ENCODE data around the gene RPTOR.
"Not testable (repeated sequence)": the region's sequence is repeated elsewhere in the genome, so short reads cannot be mapped to it uniquely, and the experiment has no call there.

Gene RPTOR

DNA sequence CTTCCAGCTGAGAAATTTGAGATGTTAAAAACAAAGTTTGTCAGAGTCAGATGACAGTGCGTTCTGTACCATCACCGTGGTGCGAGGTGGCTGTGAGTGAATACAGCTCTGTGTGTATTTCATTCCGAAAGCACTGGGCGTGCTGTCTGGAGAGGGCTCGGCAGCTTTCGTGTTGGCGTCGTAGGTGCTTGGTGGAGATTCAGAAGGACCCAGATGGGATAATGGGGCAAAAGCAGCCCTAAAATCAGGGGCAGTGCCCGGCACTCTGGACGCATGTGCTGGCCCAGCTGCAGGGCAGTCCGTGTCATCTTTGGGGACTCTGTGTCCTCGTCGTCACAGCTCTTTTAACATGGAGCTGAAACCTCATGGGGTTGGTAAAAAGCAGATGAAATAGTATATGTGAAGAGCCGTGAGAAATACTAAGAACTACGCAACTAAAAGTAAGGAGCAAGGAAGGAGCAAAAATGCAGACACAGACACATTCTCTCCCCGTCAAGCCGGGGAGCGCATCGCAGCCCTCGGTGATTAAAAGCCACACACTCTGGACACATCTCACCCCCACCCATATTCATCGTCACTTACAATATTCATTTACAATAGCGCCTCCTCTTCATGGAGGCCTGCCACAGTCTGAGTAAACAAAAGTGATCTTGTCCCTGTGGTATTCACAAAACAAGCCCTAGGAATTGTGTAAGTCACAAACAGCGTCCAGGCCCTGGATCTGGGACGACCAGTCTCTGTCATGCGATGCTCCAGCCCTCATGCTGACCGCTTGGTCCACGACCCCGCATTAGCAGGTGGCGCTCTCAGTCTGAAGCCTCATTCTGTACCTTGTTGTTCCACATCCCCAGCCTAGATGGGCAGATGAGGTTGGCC, 206.7 kb downstream of the RPTOR start:
- peak; percentile 70 for DNase-seq

GRCh38 chr17:80751946-80752581, 207.4 kb downstream of the RPTOR start:
- no peak for DNase-seq

DNA sequence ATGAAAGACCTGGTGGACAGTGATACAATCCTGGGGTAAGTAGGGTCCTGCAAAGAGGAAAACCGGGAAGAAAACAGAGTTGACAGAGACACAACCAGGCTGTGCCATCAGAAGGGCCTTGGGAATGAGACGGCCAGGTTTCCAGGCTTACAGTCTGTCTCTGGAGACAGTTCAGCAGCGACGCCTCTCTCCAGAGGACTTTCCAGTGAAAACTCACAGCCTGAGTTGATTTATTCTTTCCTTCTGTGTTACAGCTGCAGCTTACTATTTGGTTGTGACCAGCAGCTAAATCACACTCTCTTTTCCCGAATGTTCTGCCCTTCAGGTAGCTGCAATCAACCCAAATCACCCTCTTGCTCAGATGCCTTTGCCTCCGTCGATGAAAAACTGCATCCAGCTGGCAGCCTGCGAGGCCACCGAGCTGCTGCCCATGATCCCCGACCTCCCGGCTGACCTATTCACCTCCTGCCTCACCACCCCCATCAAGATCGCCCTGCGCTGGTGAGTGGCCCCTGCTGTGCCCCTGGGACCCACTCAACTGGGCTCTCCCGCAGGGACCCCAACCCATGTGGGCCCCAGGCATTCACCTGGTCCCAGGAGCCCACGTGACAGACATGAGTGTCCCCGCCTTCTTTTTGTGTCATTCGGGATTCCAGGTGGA, 209.2 kb downstream of the RPTOR start:
- DNase-seq: no peak

- no peak for DNase-seq
These were observed 210.2 kb downstream of the RPTOR start for GRCh38 chr17:80754846-80755245.

DNA sequence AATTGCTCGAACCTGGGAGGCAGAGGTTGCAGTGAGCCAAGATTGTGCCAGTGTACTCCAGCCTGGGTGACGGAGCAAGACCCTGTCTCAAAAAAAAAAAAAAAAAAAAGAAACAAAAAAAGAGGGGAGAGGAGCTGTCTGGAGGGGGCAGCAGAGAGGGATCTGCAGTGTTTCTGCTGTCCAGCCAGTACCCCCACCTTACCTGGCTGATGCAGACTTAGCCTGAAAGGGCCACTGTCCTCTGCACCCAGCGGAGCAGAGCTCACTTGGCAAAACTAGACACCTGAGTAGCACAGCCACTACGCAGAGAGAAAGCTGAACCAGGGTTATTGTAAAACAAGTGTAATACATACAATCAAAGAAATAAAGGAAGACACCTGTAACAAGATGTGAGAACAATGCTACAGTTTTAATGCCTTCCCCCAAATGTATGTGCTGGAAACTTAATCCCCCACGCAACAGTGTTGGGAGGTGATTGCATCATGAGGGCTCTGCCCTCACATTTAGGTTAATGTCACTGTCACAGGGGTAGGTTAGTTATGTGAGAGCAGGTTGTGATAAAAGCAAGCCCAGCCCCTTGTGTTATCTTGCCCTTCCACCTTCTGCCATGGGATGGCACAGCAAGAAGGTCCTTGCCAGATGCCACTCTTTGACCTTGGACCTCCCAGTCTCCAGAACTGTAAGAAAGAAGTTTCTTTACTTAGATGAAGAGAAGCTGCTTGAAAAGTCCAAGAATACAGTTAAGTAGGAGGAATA, 211.2 kb downstream of the RPTOR start:
- DNase-seq: no peak

- no peak for DNase-seq
These were observed 214.1 kb downstream of the RPTOR start for GRCh38 chr17:80758481-80759376.

DNA sequence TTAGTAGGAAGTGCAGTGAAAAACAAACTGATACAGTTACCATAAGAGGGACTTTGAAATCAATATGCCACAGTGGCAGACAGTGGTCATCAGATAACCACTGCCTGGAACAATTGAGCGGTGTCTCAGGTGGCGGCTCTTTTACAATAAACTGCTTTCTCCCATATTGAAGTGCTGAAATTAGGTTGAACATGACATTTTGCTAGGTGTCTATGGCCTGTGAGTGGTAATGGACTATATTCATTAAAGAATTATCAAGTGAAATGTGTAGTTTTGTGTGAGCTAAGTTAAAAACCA, 214.7 kb downstream of the RPTOR start:
- DNase-seq: no peak

DNA sequence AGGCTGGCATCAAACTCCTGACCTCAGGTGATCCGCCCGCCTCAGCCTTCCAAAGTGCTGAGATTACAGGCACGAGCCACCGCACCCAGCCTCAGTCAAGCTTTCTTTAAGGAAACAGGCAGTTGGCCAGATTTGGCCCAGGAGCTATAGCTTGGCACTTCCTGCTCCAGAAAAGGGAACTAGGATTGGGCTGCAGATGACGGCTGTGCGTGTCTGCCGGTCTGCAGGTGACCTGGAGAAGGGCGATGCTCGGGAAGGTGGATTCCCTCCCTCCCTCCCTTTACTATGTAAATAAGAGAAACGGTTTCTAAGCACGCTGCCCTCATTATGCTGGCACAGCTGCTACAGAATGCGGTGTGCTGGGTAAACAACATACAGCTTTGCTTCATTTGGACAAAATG, 215.9 kb downstream of the RPTOR start:
- no peak for DNase-seq

DNA sequence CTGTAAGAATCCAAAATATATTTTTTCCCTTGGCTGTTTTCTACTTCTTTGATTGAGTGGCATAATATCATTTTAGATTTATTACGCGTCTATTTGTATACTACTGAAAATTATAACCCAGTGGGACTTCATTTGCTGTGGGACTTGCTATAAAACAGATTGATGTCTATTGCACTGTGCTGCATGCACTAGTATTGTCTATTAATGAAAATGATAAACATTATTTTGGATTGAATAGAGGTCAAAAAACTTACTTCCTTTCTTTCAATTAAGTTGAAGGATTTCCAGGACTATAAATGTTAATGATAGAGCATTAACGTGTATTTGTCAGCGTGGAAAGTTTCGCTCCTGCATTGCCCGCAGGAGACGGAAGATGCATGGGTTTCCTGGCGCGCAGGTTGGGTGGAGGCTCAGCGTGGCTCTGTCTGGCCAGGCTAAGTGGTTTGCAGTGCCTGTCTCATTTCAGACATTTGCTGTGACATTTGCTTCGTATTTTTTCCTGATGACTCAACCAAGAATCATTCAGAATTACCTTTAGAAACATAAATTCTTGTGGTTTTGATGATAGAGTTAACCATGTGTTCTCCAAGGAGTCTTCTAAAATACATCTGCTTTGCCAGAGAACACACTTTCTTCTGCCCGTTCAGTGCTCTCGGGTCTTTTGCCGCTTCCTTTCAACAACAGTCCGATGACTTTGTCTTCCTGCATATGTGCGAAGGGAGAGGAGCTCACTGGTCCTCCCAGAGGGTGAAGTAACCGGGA, 216.7 kb downstream of the RPTOR start:
- no peak for DNase-seq

DNA sequence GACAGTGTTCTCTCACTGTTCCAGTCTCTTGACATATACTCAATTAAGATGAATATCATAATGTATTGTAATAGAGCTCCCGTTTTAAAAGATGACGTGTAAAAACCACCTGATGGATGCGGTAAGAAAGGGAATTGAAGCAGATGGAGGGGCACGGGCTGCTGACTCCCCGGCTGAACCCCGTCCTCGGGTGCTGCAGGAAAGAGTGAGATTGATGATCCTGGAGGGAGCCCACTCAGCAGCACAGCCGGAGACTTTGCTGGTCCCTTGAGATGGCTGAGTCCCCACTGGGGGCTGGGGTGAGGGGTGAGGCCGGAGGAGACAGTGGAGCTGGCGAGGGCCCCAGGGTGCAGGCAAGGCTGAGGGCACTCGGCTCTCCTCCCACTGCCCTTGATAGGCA, 217.4 kb downstream of the RPTOR start:
- DNase-seq: no peak

DNA sequence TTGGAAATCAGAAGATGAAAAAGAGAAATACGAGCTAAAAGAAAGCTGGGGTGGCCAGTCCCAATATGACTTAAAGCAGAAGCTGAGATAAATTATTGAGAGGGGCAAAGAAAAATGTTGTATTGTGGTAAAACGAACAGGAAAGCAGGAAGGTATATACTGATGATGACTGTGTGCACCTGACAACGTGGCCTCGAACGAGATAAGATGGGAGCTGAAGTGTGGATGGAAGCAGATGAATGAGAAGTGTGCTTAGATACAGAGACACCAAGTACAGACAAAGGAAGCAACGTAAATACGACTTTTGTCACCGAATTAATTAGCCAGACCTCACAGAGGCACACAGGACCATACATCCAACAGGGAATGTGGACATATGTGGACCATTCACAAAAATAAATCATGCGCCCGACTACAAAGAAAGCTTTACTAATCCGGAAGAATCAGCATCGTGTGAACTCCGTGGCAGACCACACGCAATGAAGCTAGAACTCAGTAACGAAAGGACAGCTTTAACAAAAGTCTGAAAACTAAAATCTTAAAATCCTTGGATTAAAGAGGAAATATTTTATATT, 218.7 kb downstream of the RPTOR start:
- no peak for DNase-seq

DNA sequence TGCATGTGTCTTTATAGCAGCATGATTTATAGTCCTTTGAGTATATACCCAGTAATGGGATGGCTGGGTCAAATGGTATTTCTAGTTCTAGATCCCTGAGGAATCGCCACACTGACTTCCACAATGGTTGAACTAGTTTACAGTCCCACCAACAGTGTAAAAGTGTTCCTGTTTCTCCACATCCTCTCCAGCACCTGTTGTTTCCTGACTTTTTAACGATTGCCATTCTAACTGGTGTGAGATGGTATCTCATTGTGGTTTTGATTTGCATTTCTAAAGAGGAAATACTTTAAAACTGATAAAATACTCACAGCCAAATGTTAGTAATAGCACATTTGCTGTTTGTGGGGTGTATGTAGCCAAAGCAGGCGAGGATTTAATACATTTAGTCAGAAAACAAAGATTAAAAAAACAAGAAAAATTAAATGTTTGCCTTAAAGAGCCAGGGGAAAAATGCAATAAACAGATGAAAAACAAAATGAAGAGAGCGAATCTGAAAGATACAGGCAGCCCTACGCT, 220.0 kb downstream of the RPTOR start:
- not testable (repeated sequence) for DNase-seq

- no peak for DNase-seq
These were observed 220.8 kb downstream of the RPTOR start for GRCh38 chr17:80765241-80765961.

GRCh38 chr17:80766290-80766855, 221.7 kb downstream of the RPTOR start:
- DNase-seq: no peak

- no peak for DNase-seq
These were observed 223.8 kb downstream of the RPTOR start for GRCh38 chr17:80768389-80768788.

GRCh38 chr17:80768936-80769335, 224.3 kb downstream of the RPTOR start:
- no peak for DNase-seq

GRCh38 chr17:80769516-80769915, 224.9 kb downstream of the RPTOR start:
- DNase-seq: no peak

GRCh38 chr17:80769936-80770625, 225.4 kb downstream of the RPTOR start:
- DNase-seq: no peak
